Esophagus muscularis mucosa (tissue), 3 donors: ENCODE measurements around the gene EXOC6B.

ENCODE experiments used
- CTCF ChIP-seq, 3 experiments: fragments of 200-600 bp in 2 of 3; fragments of 450-650 bp in 1 of 3; sonication (generic) in 2 of 3; IDR thresholded peaks; one replicate each; pipeline ENCODE4 v1.5.1; 2017 to 2019; ENCODE audit warnings: antibody characterized with exemption in 3 of 3, mild to moderate bottlenecking in 2 of 3, moderate library complexity in 1 of 3
- POLR2A ChIP-seq: fragments of 450-650 bp; IDR thresholded peaks from one replicate; pipeline ENCODE4 v1.6.1; 2017; ENCODE audit warnings: antibody characterized with exemption, moderate library complexity, mild to moderate bottlenecking, low read depth
- POLR2AphosphoS5 ChIP-seq, 2 donors: sonication (generic); formaldehyde crosslinking; IDR thresholded peaks; one replicate each; pipeline ENCODE4 v1.6.1; 2017; ENCODE audit warnings: antibody characterized with exemption in 2 of 2

GRCh38 chr2:72674982-72675915 lies 150.6 kb downstream of the EXOC6B start:
- TF ChIP-seq CTCF (IDR thresholded peaks at IDR 0.05) (no peak), POLR2AphosphoS5 (IDR thresholded peaks at IDR 0.05) (no peak), POLR2A (no peak)
